Right ventricle myocardium superior (tissue), 1 donor: ENCODE results near the gene KIF26B. TPM values are rescaled to one million over a fixed set of nuclear protein-coding genes. Genes with fewer than 3 reads are reported as not detected.
"Not testable (repeated sequence)": the region's sequence is repeated elsewhere in the genome, so short reads cannot be mapped to it uniquely, and the experiment has no call there.

ENCODE experiments used
- ATAC-seq: fragments of 200-7000 bp; cut with Tn5 transposase; one replicate; pipeline ENCODE4 v1.9.1; 2020; ENCODE audit warnings: mild to moderate bottlenecking; ENCODE audit not compliant: poor library complexity
- DNase-seq: peaks from one replicate; pipeline ENCODE4 v3.0.0-alpha.2; 2020
- intact Hi-C: fragments of 100-400 bp; cut with DNase I; formaldehyde crosslinking; loops from one replicate; pipeline ENCODE4 v1.11.2; 2022
- total RNA-seq: library from RNA; stranded (reverse); fragmentation: NEBNext Ultra II Directional; extraction: Animal tissue kit (Norgen Biotek cat#: 25700); gene quantifications from one replicate; pipeline ENCODE4 v1.2.1, GENCODE V29; 2021
- donor health status: DM: no; HTN: yes; CAD: no; lungs with severe emphysema.

The KIF26B gene
- total RNA-seq, 1 donor from 2014 or later = 2.4 TPM

- intact Hi-C loops = no loop called here
- ATAC-seq (no peak), DNase-seq (no peak)
These were observed 202.3 kb downstream of the KIF26B start for GRCh38 chr1:245356891-245357585.

- DNase-seq, intact Hi-C loops: not testable (repeated sequence)
These were observed 204.4 kb downstream of the KIF26B start for GRCh38 chr1:245359101-245359680.

GRCh38 chr1:245361065-245361464 lies 206.3 kb downstream of the KIF26B start:
- no peak for ATAC-seq
- intact Hi-C loops = no loop called here
- no peak for DNase-seq

More at GRCh38 chr1:245359101-245359680, 204.4 kb downstream of the KIF26B start:
- ATAC-seq = not testable (repeated sequence)

- intact Hi-C loops = no loop called here
- DNase-seq = no peak
- no peak for ATAC-seq
These were observed 207.2 kb downstream of the KIF26B start for GRCh38 chr1:245361951-245362350.

- intact Hi-C loops = no loop called here
- DNase-seq = no peak
- no peak for ATAC-seq
These were observed 208.8 kb downstream of the KIF26B start for GRCh38 chr1:245363461-245364200.

- DNase-seq (no peak), ATAC-seq (no peak)
- intact Hi-C loops = no loop called here
These were observed 210.6 kb downstream of the KIF26B start for GRCh38 chr1:245365095-245366020.

- intact Hi-C loops = no loop called here
- ATAC-seq (no peak), DNase-seq (no peak)
These were observed 212.1 kb downstream of the KIF26B start for GRCh38 chr1:245366886-245367285.

GRCh38 chr1:245370175-245370825 lies 215.5 kb downstream of the KIF26B start:
- DNase-seq = no peak
- ATAC-seq = no peak
- intact Hi-C loops = loop anchor here (10.0 kb wide), 1 partner anchor 215 kb away; the partner anchor contains the start of gene KIF26B

GRCh38 chr1:245370905-245371581 lies 216.3 kb downstream of the KIF26B start:
- DNase-seq (peak; percentile 51), ATAC-seq (peak; percentile 89)
- intact Hi-C loops = loop anchor here (10.0 kb wide), 1 partner anchor 216 kb away; the partner anchor contains the start of gene KIF26B

- intact Hi-C loops = loop anchor here (10.0 kb wide), 1 partner anchor 218 kb away; the partner anchor contains the start of gene KIF26B
- DNase-seq (no peak), ATAC-seq (no peak)
These were observed 218.3 kb downstream of the KIF26B start for GRCh38 chr1:245373131-245373530.

GRCh38 chr1:245375789-245376460 lies 221.1 kb downstream of the KIF26B start:
- ATAC-seq (no peak), DNase-seq (no peak)
- intact Hi-C loops = loop anchor here (10.0 kb wide), 1 partner anchor 221 kb away; the partner anchor contains the start of gene KIF26B

- no peak for DNase-seq
- intact Hi-C loops = loop anchor here (10.0 kb wide), 1 partner anchor 223 kb away; the partner anchor contains the start of gene KIF26B
- no peak for ATAC-seq
These were observed 223.1 kb downstream of the KIF26B start for GRCh38 chr1:245377854-245378253.

GRCh38 chr1:245378311-245378722 lies 223.5 kb downstream of the KIF26B start:
- no peak for DNase-seq
- intact Hi-C loops = loop anchor here (10.0 kb wide), 1 partner anchor 224 kb away; the partner anchor contains the start of gene KIF26B

GRCh38 chr1:245378745-245379144 lies 224.0 kb downstream of the KIF26B start:
- intact Hi-C loops = loop anchor here (10.0 kb wide), 1 partner anchor 224 kb away; the partner anchor contains the start of gene KIF26B
- no peak for DNase-seq
- ATAC-seq = no peak

More at GRCh38 chr1:245378311-245378722, 223.5 kb downstream of the KIF26B start:
- no peak for ATAC-seq

- no peak for DNase-seq
- intact Hi-C loops = no loop called here
- no peak for ATAC-seq
These were observed 226.2 kb downstream of the KIF26B start for GRCh38 chr1:245380790-245381535.

- ATAC-seq (no peak), DNase-seq (no peak)
- intact Hi-C loops = no loop called here
These were observed 228.2 kb downstream of the KIF26B start for GRCh38 chr1:245382981-245383380.
